ENCODE data around the gene ZGPAT.
"Not testable (repeated sequence)": the region's sequence is repeated elsewhere in the genome, so short reads cannot be mapped to it uniquely, and the experiment has no call there.

Gene ZGPAT

GRCh38 chr20:63665708-63666107 is 42.1 kb upstream of the ZGPAT start:
- Mint-ChIP-seq H3K4me3 (no peak overlapping the region), H3K27me3 (ENCODE audit: low read depth, poor library complexity) (no peaks in the 10 kb centered on the region), H3K27ac (no peak overlapping the region), H3K36me3 (ENCODE audit: low read depth) (peaks cover 39% of the 10 kb centered on the region), H3K9me3 (no peaks in the 10 kb centered on the region), H3K4me1 (peaks cover 5% of the 10 kb centered on the region)
- DNase-seq: no peak
- TF ChIP-seq CTCF (IDR thresholded peaks at IDR 0.05): no peak

DNA sequence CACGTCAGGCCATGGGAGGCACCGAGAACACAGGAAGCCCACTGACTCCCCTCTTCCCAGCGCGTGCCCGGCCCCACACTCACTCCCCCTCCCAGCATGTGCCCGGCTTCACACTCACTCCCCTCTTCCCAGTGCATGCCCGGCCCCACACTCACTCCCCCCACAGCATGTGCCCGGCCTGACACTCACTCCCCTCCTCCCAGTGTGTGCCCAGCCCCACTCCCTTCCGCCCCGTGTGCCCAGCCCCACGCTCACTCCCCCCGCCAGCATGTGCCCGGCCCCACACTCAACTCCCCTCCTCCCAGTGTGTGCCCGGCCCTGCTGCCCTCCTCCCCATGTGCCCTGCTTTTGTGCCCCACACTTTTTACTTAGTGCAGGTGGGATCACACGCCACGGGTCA is 40.0 kb upstream of the ZGPAT start:
- Mint-ChIP-seq H3K9me3 (no peaks in the 10 kb centered on the region), H3K4me1 (peaks cover 5% of the 10 kb centered on the region), H3K36me3 (ENCODE audit: low read depth) (peaks cover 42% of the 10 kb centered on the region), H3K27ac (no peak overlapping the region), H3K4me3 (no peak overlapping the region), H3K27me3 (ENCODE audit: low read depth, poor library complexity) (peaks cover 2% of the 10 kb centered on the region)
- DNase-seq: no peak
- TF ChIP-seq CTCF (IDR thresholded peaks at IDR 0.05): no peak

- no peak for DNase-seq
- Mint-ChIP-seq H3K4me1 (peaks cover 5% of the 10 kb centered on the region), H3K36me3 (ENCODE audit: low read depth) (peaks cover 42% of the 10 kb centered on the region), H3K9me3 (no peaks in the 10 kb centered on the region), H3K4me3 (no peak overlapping the region), H3K27ac (no peak overlapping the region), H3K27me3 (ENCODE audit: low read depth, poor library complexity) (peaks cover 2% of the 10 kb centered on the region)
- no peak for TF ChIP-seq CTCF (IDR thresholded peaks at IDR 0.05)
These were observed 39.5 kb upstream of the ZGPAT start for GRCh38 chr20:63668351-63668750.

DNA sequence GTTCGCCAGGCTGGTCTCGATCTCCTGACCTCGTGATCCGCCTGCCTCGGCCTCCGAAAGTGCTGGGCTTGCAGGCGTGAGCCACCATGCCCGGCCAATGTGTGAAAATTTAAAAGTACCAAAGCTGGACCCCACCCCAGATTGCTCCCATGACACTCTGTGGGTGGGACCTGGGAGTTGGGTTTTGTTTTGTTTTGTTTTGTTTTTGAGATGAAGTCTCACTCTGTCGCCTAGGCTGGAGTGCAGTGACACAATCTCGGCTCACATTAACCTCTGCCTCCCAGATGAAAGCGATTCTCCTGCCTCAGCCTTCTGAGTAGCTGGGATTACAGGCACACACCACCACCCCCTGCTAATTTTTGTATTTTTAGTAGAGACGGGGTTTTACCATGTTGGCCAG is 36.1 kb upstream of the ZGPAT start:
- not testable (repeated sequence) for H3K4me1 Mint-ChIP-seq; H3K27me3 Mint-ChIP-seq (ENCODE audit: low read depth, poor library complexity); H3K27ac Mint-ChIP-seq; H3K4me3 Mint-ChIP-seq; DNase-seq; H3K9me3 Mint-ChIP-seq
- H3K36me3 Mint-ChIP-seq (ENCODE audit: low read depth): peaks cover 40% of the 10 kb centered on the region

DNA sequence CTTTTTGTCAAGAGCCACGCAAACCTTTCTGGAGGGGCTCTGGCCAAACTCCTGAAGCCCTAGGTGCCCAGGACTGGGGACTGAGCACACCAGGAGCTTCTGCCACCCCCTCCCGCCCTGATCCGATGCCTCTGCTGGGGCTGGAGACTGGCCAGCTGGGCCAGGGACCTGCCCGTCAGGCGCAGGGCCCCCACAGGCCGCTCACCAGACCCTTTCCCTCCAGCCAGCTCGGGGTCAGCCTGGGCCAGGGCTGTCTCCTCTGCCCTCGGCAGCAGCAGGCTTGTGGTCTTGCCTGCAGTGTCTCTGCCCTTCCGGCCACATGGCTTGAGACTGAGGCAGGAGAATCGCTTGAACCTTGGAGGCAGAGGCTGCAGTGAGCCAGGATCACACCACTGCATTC is 35.2 kb upstream of the ZGPAT start:
- Mint-ChIP-seq H3K4me3 (no peak overlapping the region), H3K27me3 (ENCODE audit: low read depth, poor library complexity) (peaks cover 2% of the 10 kb centered on the region), H3K4me1 (no peaks in the 10 kb centered on the region), H3K27ac (no peak overlapping the region), H3K36me3 (ENCODE audit: low read depth) (peaks cover 36% of the 10 kb centered on the region), H3K9me3 (no peaks in the 10 kb centered on the region)
- TF ChIP-seq CTCF (IDR thresholded peaks at IDR 0.05): no peak
- DNase-seq: no peak

- Mint-ChIP-seq H3K4me1 (no peaks in the 10 kb centered on the region), H3K27me3 (ENCODE audit: low read depth, poor library complexity) (peaks cover 5% of the 10 kb centered on the region), H3K9me3 (no peaks in the 10 kb centered on the region), H3K36me3 (ENCODE audit: low read depth) (peaks cover 33% of the 10 kb centered on the region), H3K4me3 (no peak overlapping the region), H3K27ac (no peak overlapping the region)
- no peak for DNase-seq
- no peak for TF ChIP-seq CTCF (IDR thresholded peaks at IDR 0.05)
These were observed 33.9 kb upstream of the ZGPAT start for GRCh38 chr20:63673951-63674350.
